ENCODE measurements around the gene DOLPP1. TPM values are rescaled to one million over a fixed set of nuclear protein-coding genes. Genes with fewer than 3 reads are reported as not detected.

The DOLPP1 gene
- total RNA-seq, 2 donors from 2014 or later: 5.3 to 8.0 TPM

DNA sequence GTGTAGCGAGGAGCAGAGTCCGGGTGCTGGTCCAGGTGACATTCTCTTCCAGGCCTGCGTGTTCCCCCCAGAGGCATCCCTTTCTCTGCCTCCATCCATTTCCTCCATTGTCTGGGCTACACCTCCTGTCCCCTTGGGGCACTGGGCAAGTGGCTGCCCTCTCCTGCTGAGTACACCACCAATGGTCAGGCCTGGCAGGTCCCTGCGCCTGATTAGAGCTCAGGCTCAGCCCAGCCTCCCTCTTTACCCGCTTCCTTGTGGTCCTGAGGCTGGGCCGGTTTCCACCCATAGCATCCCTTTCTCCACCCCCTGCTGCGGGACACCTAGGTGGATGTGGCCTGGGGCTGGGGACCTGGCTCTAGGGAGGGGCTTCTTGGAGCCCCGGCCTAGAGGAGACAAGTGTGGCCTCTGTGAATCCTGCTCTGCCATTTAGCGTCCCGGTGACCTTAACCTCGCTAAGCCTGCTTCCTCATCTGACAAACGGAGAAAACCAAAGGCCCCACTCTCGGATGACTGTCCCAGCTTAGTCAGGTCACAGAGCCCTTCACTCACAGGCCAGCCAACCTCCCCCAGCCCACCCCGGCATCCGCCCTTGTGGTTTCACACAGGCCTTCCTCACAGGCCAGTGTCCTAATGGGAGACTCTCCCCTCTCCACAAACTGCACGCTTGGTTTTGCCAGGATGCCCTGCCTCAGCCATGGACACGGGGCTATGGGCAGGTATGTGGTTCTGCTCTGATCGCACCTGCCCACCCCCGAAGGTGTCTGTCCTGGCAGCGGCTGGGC, 12.9 kb downstream of the DOLPP1 start:
- ATAC-seq: no peak
- Mint-ChIP-seq H3K36me3 (ENCODE audit: low read depth) (peaks cover 2% of the 10 kb centered on the region), H3K27me3 (no peaks in the 10 kb centered on the region), H3K4me1 (peaks cover 3% of the 10 kb centered on the region), H3K4me3 (no peak overlapping the region), H3K27ac (peak overlapping the region; percentile 53)
- H3K9me3 ChIP-seq (ENCODE audit: control insufficient read depth, low read length, poor library complexity, severe bottlenecking): no peaks in the 10 kb centered on the region
- no peak for DNase-seq

GRCh38 chr9:129094387-129095169, 13.7 kb downstream of the DOLPP1 start:
- ATAC-seq (no peak), DNase-seq (no peak)
- H3K27me3 Mint-ChIP-seq: no peaks in the 10 kb centered on the region
- no peaks in the 10 kb centered on the region for H3K9me3 ChIP-seq (ENCODE audit: control insufficient read depth, low read length, poor library complexity, severe bottlenecking)
- H3K27ac Mint-ChIP-seq: peak overlapping the region; percentile 53
- no peak overlapping the region for H3K4me3 Mint-ChIP-seq
- H3K4me1 Mint-ChIP-seq: peaks cover 3% of the 10 kb centered on the region
- H3K36me3 Mint-ChIP-seq (ENCODE audit: low read depth): peaks cover 2% of the 10 kb centered on the region

DNA sequence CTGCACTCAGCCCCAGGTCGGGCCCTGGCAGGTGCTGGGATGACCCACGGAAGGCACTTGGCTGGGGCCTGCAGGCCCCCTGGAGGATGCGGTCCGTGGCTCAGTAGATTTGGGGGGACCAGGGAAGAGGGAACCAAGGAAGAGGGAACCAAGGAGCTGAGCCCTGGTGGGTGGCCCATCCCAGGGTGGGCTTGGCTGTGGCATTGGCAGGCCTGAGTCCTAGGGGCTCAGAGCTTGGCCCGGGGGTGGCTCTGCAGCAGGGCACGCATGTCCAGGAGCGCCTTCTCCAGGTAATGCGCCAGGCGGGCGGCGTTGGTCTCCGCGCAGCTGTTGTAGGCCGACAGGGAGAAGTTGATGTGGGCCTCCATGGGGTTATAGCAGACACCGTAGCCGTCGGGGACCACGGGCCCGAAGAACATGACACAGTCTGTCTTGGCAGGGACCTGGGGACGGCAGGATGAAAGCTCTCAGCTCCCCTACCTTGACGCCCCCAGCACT, 14.3 kb downstream of the DOLPP1 start:
- no peak overlapping the region for H3K4me3 Mint-ChIP-seq
- no peak overlapping the region for H3K27ac Mint-ChIP-seq
- no peaks in the 10 kb centered on the region for H3K36me3 Mint-ChIP-seq (ENCODE audit: low read depth)
- ATAC-seq: no peak
- no peaks in the 10 kb centered on the region for H3K9me3 ChIP-seq (ENCODE audit: control insufficient read depth, low read length, poor library complexity, severe bottlenecking)
- DNase-seq: no peak
- peaks cover 3% of the 10 kb centered on the region for H3K4me1 Mint-ChIP-seq
- H3K27me3 Mint-ChIP-seq: no peaks in the 10 kb centered on the region

GRCh38 chr9:129095908-129096307, 15.0 kb downstream of the DOLPP1 start:
- Mint-ChIP-seq H3K27me3 (no peaks in the 10 kb centered on the region), H3K36me3 (ENCODE audit: low read depth) (no peaks in the 10 kb centered on the region), H3K4me1 (peaks cover 3% of the 10 kb centered on the region), H3K27ac (no peak overlapping the region), H3K4me3 (no peak overlapping the region)
- ATAC-seq: no peak
- H3K9me3 ChIP-seq (ENCODE audit: control insufficient read depth, low read length, poor library complexity, severe bottlenecking): no peaks in the 10 kb centered on the region
- no peak for DNase-seq

DNA sequence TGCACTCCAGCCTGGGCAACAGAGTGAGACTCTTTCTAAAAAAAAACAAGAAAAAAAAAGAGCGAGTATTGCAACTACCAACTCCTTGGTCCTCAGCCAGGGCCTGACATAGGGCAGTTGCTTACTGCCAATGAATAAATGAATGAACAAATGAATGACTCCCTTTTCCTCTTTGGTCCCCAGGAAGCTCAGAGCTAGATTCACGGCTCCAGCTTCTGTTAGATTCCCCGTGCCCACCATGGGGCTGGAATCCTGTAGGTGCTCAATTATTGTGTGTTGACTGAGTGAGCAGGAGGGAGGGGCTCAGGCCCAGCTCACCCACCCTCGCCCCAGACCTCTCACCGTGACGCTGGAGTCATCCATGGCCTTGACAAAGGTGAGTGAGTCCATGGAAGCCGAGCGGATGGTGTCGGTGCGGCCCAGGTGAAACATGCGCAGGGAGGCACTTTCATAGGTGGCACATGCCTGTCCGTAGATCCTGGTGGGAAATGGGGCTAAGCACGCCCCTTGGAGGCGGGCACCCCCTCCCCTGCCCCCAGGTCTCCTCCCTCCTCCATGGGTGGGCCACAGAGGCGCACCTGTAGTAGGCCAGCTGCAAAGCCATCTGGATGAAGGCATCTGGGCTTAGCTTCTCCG, 16.9 kb downstream of the DOLPP1 start:
- ATAC-seq (no peak), DNase-seq (no peak)
- Mint-ChIP-seq H3K27ac (no peak overlapping the region), H3K36me3 (ENCODE audit: low read depth) (no peaks in the 10 kb centered on the region), H3K4me1 (peaks cover 4% of the 10 kb centered on the region), H3K27me3 (no peaks in the 10 kb centered on the region), H3K4me3 (no peak overlapping the region)
- H3K9me3 ChIP-seq (ENCODE audit: control insufficient read depth, low read length, poor library complexity, severe bottlenecking): no peaks in the 10 kb centered on the region

DNA sequence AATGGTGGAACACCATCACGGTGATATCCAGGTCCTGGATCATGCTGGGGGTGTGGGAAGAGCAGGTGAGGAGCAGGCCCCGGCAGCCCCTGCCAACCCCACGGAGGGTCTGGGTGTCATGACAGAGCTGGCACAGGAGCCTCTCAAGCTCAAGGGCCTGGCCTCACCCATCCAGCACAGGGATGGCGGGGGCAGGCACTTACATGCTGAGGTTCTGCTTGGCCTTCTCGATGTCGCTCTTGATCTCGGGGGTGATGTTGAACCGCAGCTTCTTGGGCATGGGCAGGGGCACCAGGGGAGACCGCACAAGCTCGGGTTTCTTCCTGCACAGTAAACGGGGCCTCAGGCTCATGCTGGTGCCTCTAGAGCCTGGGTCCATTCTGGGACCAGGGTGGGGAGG, 17.4 kb downstream of the DOLPP1 start:
- H3K4me3 Mint-ChIP-seq: no peak overlapping the region
- ATAC-seq (no peak), DNase-seq (no peak)
- H3K4me1 Mint-ChIP-seq: peaks cover 4% of the 10 kb centered on the region
- no peak overlapping the region for H3K27ac Mint-ChIP-seq
- no peaks in the 10 kb centered on the region for H3K9me3 ChIP-seq (ENCODE audit: control insufficient read depth, low read length, poor library complexity, severe bottlenecking)
- no peaks in the 10 kb centered on the region for H3K27me3 Mint-ChIP-seq
- no peaks in the 10 kb centered on the region for H3K36me3 Mint-ChIP-seq (ENCODE audit: low read depth)

GRCh38 chr9:129100383-129101169, 19.7 kb downstream of the DOLPP1 start:
- ATAC-seq: no peak

DNA sequence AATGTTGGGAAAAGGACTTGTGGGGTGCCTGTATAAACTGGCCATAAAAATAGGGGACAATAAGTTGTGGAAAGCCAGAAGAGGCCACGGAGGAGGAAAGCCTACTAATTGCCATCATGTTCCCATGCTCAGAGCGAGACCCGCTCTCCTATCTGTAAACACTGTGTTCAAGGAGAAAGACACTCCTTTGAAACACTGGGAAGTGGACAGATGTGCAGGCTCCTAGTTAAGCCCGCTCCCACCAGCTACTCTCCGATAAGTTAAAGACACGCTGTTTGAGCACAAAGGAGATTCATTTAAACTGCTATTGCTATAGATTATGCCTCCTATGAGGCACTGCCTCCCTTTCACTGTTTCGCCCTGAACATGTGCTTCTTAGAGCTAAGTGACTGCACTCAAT, 20.4 kb downstream of the DOLPP1 start:
- Mint-ChIP-seq H3K27ac (no peak overlapping the region), H3K36me3 (ENCODE audit: low read depth) (no peaks in the 10 kb centered on the region), H3K4me3 (no peak overlapping the region), H3K4me1 (peaks cover 4% of the 10 kb centered on the region), H3K27me3 (no peaks in the 10 kb centered on the region)
- no peaks in the 10 kb centered on the region for H3K9me3 ChIP-seq (ENCODE audit: control insufficient read depth, low read length, poor library complexity, severe bottlenecking)
- no peak for DNase-seq
- no peak for ATAC-seq

More at GRCh38 chr9:129100383-129101169, 19.7 kb downstream of the DOLPP1 start:
- H3K27me3 Mint-ChIP-seq: no peaks in the 10 kb centered on the region
- H3K27ac Mint-ChIP-seq: no peak overlapping the region
- H3K9me3 ChIP-seq (ENCODE audit: control insufficient read depth, low read length, poor library complexity, severe bottlenecking): no peaks in the 10 kb centered on the region
- no peak overlapping the region for H3K4me3 Mint-ChIP-seq
- H3K4me1 Mint-ChIP-seq: peaks cover 4% of the 10 kb centered on the region
- H3K36me3 Mint-ChIP-seq (ENCODE audit: low read depth): no peaks in the 10 kb centered on the region
- DNase-seq: no peak

- H3K4me3 Mint-ChIP-seq: no peak overlapping the region
- no peak overlapping the region for H3K27ac Mint-ChIP-seq
- H3K9me3 ChIP-seq (ENCODE audit: control insufficient read depth, low read length, poor library complexity, severe bottlenecking): no peaks in the 10 kb centered on the region
- ATAC-seq: no peak
- peaks cover 4% of the 10 kb centered on the region for H3K4me1 Mint-ChIP-seq
- no peaks in the 10 kb centered on the region for H3K27me3 Mint-ChIP-seq
- DNase-seq: no peak
- H3K36me3 Mint-ChIP-seq (ENCODE audit: low read depth): no peaks in the 10 kb centered on the region
These were observed 21.2 kb downstream of the DOLPP1 start for GRCh38 chr9:129102095-129102525.

DNA sequence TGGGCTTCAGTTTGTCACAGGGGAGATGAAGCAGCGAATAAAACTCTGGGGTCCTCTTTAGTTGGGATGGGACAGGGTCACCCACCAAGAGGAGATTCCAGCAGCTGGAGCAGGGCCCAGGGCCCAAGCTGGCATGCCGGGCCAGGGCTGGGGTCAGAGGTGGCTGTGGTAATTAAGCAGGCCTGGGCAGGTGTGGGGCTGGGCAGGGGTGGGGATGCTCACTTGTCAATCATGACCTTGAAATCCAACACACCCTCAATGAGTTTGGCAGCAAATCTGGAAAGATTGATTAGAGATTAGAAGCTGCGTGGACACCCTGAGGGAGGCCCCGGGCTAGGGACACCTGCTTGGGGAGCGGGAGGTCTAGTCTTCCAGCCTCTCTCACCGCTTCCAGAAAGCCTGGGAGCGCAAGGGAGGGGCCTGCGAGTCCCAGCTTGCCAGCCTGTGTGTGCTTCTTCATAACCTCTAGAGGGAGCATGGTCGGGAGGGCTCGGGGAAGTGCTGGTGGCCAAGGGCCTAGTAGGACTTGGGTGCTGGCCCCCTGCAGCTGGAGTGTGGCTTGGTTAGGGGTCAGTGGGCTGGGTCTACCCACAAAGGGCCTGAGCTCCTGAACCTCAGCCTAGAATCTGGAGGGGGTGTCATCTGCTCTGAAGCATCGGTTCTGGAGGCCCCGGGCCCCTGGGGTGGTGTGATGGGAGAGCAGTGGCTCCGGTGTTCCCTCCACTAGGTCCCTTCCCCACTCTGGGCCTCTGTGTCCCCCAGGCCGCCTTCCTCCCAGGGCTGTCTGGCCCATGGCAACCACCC, 22.1 kb downstream of the DOLPP1 start:
- Mint-ChIP-seq H3K4me3 (no peak overlapping the region), H3K36me3 (ENCODE audit: low read depth) (no peaks in the 10 kb centered on the region), H3K27me3 (no peaks in the 10 kb centered on the region), H3K27ac (no peak overlapping the region), H3K4me1 (peaks cover 2% of the 10 kb centered on the region)
- ATAC-seq (no peak), DNase-seq (no peak)
- H3K9me3 ChIP-seq (ENCODE audit: control insufficient read depth, low read length, poor library complexity, severe bottlenecking): no peaks in the 10 kb centered on the region

- H3K9me3 ChIP-seq (ENCODE audit: control insufficient read depth, low read length, poor library complexity, severe bottlenecking): no peaks in the 10 kb centered on the region
- no peak for ATAC-seq
- Mint-ChIP-seq H3K36me3 (ENCODE audit: low read depth) (no peaks in the 10 kb centered on the region), H3K27me3 (no peaks in the 10 kb centered on the region), H3K4me1 (peaks cover 2% of the 10 kb centered on the region), H3K4me3 (no peak overlapping the region), H3K27ac (no peak overlapping the region)
- no peak for DNase-seq
These were observed 22.7 kb downstream of the DOLPP1 start for GRCh38 chr9:129103595-129103965.

- Mint-ChIP-seq H3K4me3 (no peak overlapping the region), H3K27me3 (no peaks in the 10 kb centered on the region), H3K4me1 (peaks cover 6% of the 10 kb centered on the region), H3K36me3 (ENCODE audit: low read depth) (no peaks in the 10 kb centered on the region), H3K27ac (no peak overlapping the region)
- DNase-seq (no peak), ATAC-seq (no peak)
- no peaks in the 10 kb centered on the region for H3K9me3 ChIP-seq (ENCODE audit: control insufficient read depth, low read length, poor library complexity, severe bottlenecking)
These were observed 23.1 kb downstream of the DOLPP1 start for GRCh38 chr9:129104051-129104450.
